Measurements from ENCODE around the gene RER1. TPM values are rescaled to one million over a fixed set of nuclear protein-coding genes. Genes with fewer than 3 reads are reported as not detected.
A peak's percentile ranks its signal among the peaks of the same experiment; 100 is the strongest.

The RER1 gene
- total and polyA plus RNA-seq, 11 donors: 43.3 to 124 (median 78.3) TPM

DNA sequence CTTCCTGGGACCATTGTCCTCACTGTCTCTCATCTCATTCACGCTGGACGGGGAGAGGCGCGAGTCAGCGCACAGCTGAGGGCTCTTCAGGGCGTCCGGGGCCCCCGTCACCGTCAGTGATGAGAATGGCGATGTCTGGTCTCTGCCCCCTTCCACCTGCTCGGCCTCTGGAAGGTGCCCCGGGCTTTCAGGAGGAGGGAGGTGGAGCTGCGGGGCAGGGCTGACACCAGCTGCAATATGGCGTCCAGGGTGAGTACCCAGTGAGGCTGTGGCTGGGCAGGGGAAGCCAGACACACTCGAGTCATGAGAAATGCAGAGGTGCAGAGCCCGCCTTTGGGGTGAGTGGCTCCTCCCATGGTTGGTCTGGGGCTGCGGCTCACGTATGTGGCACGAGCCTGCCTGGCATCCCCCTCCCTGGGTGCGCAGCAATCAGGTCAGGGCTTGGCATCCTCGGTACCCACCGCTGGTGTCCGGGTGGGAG is 15.3 kb upstream of the RER1 start:
- intact Hi-C loops (cut with DNase I): loop anchor here in 2 of 10 donors (5.0 kb wide), 2 partner anchors 44 to 54 kb away; no protein-coding TSS in a partner anchor
- 90 to 98% (median 92%) methylated on average over 15 to 23 of the region's 23 CpGs for WGBS, 4 donors
- DNase-seq: peak in 3 of 5 donors; percentile 15 to 34 (median 21)

GRCh38 chr1:2376931-2377672 is 14.5 kb upstream of the RER1 start:
- no peaks in the 10 kb centered on the region for H3K9me3 ChIP-seq
- ATAC-seq: no peak
- H3K27me3 ChIP-seq: no peaks in the 10 kb centered on the region
- no peak for TF ChIP-seq POLR2A (IDR thresholded peaks at IDR 0.05)
- TF ChIP-seq CTCF (IDR thresholded peaks at IDR 0.05): no peak
- no peak overlapping the region for H3K4me3 ChIP-seq
- intact Hi-C loops (cut with DNase I): loop anchor here in 2 of 10 donors (5.0 kb wide), 2 partner anchors 45 to 55 kb away; no protein-coding TSS in a partner anchor
- DNase-seq: peak in 3 of 5 donors; percentile 19 to 61 (median 23)
- H3K36me3 ChIP-seq: peaks cover 0 to 3% (median 0%) of the 10 kb centered on the region in 9 donors
- WGBS, 4 donors: 79 to 91% (median 86%) methylated on average over 22 to 25 of the region's 25 CpGs
- peaks cover 0 to 14% (median 8%) of the 10 kb centered on the region in 12 donors for H3K4me1 ChIP-seq
- H3K27ac ChIP-seq: no peak overlapping the region

More for the DNA sequence above, 15.3 kb upstream of the RER1 start:
- TF ChIP-seq POLR2A (IDR thresholded peaks at IDR 0.05) (no peak), CTCF (IDR thresholded peaks at IDR 0.05) (no peak)
- Histone ChIP-seq H3K4me3 (no peak overlapping the region), H3K27me3 (no peaks in the 10 kb centered on the region), H3K36me3 (peaks cover 0 to 3% (median 0%) of the 10 kb centered on the region in 9 donors), H3K9me3 (no peaks in the 10 kb centered on the region), H3K4me1 (peaks cover 0 to 6% (median 3%) of the 10 kb centered on the region in 12 donors), H3K27ac (no peak overlapping the region)
- ATAC-seq: no peak

GRCh38 chr1:2377751-2378440 is 13.7 kb upstream of the RER1 start:
- DNase-seq: peak in 3 of 5 donors; percentile 13 to 54 (median 15)
- ATAC-seq: no peak
- Histone ChIP-seq H3K4me1 (peaks cover 0 to 15% (median 8%) of the 10 kb centered on the region in 12 donors), H3K27ac (no peak overlapping the region), H3K36me3 (no peaks in the 10 kb centered on the region), H3K9me3 (no peaks in the 10 kb centered on the region), H3K27me3 (no peaks in the 10 kb centered on the region), H3K4me3 (no peak overlapping the region)
- WGBS, 4 donors: 86 to 93% (median 88%) methylated on average over 7 to 16 of the region's 16 CpGs
- TF ChIP-seq CTCF (IDR thresholded peaks at IDR 0.05) (no peak), POLR2A (IDR thresholded peaks at IDR 0.05) (no peak)
- intact Hi-C loops (cut with DNase I): loop anchor here in 2 of 10 donors (5.0 kb wide), 2 partner anchors 46 to 56 kb away; no protein-coding TSS in a partner anchor

- no peaks in the 10 kb centered on the region for H3K27me3 ChIP-seq
- WGBS, 4 donors: 87 to 98% (median 92%) methylated on average over 4 to 24 of the region's 24 CpGs
- no peak overlapping the region for H3K27ac ChIP-seq
- no peak overlapping the region for H3K4me3 ChIP-seq
- TF ChIP-seq CTCF (IDR thresholded peaks at IDR 0.05): no peak
- no peak for TF ChIP-seq POLR2A (IDR thresholded peaks at IDR 0.05)
- H3K9me3 ChIP-seq: no peaks in the 10 kb centered on the region
- no peak for ATAC-seq
- no peaks in the 10 kb centered on the region for H3K36me3 ChIP-seq
- DNase-seq: peak in 3 of 5 donors; percentile 17 to 60 (median 20)
- intact Hi-C loops (cut with DNase I): loop anchor here in 2 of 10 donors (5.0 kb wide), 2 partner anchors 46 to 56 kb away; no protein-coding TSS in a partner anchor
- peaks cover 0 to 15% (median 8%) of the 10 kb centered on the region in 12 donors for H3K4me1 ChIP-seq
Measured at GRCh38 chr1:2378441-2378851, 13.2 kb upstream of the RER1 start.

Data from heart left ventricle (tissue), 16 donors.